ENCODE results near the gene CITED1. TPM values are rescaled to one million over a fixed set of nuclear protein-coding genes. Genes with fewer than 3 reads are reported as not detected.

Gene CITED1
- total RNA-seq, 1 experiment from 2014 or later = 1.8 TPM

DNA sequence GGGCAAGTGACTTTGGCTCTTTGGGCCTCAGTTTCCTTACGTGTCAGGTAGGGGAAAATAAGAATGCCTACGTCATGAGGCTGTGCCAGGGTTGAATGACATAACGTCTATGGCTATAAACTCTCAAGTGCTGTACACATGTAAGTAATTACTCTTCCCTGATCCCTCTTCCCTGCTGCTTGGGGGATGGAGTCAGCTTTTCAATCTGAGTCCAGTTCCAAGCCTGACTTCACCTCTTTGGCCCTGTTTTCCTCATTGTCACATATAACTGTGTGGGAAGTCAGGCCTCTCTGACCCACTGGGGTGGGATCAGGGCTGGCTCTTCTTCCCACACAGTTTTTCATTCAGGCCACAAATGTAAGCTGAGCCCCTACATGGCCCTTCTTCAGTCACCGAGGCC lies 11.4 kb upstream of the CITED1 start:
- BruUV-seq (replicated peaks) = no TSS peak
- TF ChIP-seq EZH2phosphoT487 (IDR thresholded peaks at IDR 0.05; ENCODE audit: borderline replicate concordance, low read length) (no peak), CTCF (conservative IDR thresholded peaks at IDR 0.05; ENCODE audit: low read depth, low read length) (no peak), EZH2 (IDR thresholded peaks at IDR 0.05; ENCODE audit: low read length, unreplicated experiment) (no peak)
- intact Hi-C loops (cut with micrococcal nuclease) = no loop called here
- H3K4me2 ChIP-seq (ENCODE audit: low read length) = no peak overlapping the region
- H3K9ac ChIP-seq (ENCODE audit: low read length) = no peak overlapping the region
- H3K36me3 ChIP-seq (ENCODE audit: low read depth, low read length) = no peaks in the 10 kb centered on the region
- POLR2A ChIA-PET (ENCODE audit: unreplicated experiment) = no interaction called here
- no peak for DNase-seq
- no peak overlapping the region for H2AFZ ChIP-seq (ENCODE audit: low read length)
- CTCF ChIA-PET = no interaction called here
- H4K20me1 ChIP-seq (ENCODE audit: low read length) = no peaks in the 10 kb centered on the region
- H3F3A ChIP-seq (ENCODE audit: low read length, unreplicated experiment) = no peaks in the 10 kb centered on the region
- no peaks in the 10 kb centered on the region for H3K79me2 ChIP-seq (ENCODE audit: low read length)
- no peaks in the 10 kb centered on the region for H3K9me2 ChIP-seq (replicated peaks; ENCODE audit: low read length)
- ATAC-seq = no peak
- H3K27me3 ChIP-seq (ENCODE audit: low read length) = no peaks in the 10 kb centered on the region
- no peaks in the 10 kb centered on the region for H3K4me1 ChIP-seq (ENCODE audit: insufficient read depth, low read length)
- no peak overlapping the region for H3K27ac ChIP-seq (ENCODE audit: low read length)
- H3K9me3 ChIP-seq (ENCODE audit: low read length) = no peaks in the 10 kb centered on the region
- H3K4me3 ChIP-seq (ENCODE audit: low read length) = no peak overlapping the region

DNA sequence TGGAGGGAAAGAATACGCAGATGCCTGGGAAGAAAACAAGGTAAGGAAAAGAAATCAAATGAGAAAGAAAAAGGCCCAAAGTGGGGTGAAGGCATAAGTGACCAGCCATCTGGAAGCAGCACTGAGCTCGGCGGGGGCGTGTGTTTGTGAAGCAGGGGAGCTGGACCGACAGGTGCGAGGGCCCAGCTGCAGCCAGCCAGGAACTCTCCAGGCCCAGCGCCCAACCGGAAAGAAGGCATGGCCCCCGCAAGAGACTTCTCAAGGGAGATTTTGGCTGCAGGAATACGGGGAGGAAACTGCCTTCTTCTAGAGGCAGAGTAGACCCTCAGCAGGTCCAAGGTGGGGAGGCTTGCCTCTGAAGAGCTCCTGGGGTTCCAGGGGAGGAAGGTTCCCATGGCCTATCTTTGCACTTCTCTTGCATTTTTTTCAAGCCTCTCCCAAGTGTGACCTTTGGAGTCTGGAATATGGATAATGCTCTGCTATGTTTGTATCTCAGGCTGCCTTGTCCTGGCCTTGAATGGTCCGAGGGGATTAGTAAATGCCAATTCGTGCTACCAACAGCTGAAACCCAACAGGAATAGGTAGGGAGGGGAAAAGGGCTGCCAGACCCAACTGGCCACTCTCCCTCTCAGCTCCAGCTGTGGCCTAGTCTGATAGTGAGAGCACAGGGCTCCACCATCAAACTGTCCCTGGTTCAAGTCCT lies 10.8 kb upstream of the CITED1 start:
- intact Hi-C loops (cut with micrococcal nuclease) = no loop called here
- no peak overlapping the region for H3K4me3 ChIP-seq (ENCODE audit: low read length)
- H3K36me3 ChIP-seq (ENCODE audit: low read depth, low read length) = no peaks in the 10 kb centered on the region
- BruUV-seq (replicated peaks) = no TSS peak
- no peaks in the 10 kb centered on the region for H4K20me1 ChIP-seq (ENCODE audit: low read length)
- no peaks in the 10 kb centered on the region for H3K9me2 ChIP-seq (replicated peaks; ENCODE audit: low read length)
- H3K4me1 ChIP-seq (ENCODE audit: insufficient read depth, low read length) = no peaks in the 10 kb centered on the region
- no peaks in the 10 kb centered on the region for H3K27me3 ChIP-seq (ENCODE audit: low read length)
- DNase-seq = no peak
- H3F3A ChIP-seq (ENCODE audit: low read length, unreplicated experiment) = no peaks in the 10 kb centered on the region
- no peak overlapping the region for H3K27ac ChIP-seq (ENCODE audit: low read length)
- ChIA-PET POLR2A (ENCODE audit: unreplicated experiment) (no interaction called here), CTCF (no interaction called here)
- no peak for TF ChIP-seq CTCF (conservative IDR thresholded peaks at IDR 0.05; ENCODE audit: low read depth, low read length)
- TF ChIP-seq EZH2 (IDR thresholded peaks at IDR 0.05; ENCODE audit: low read length, unreplicated experiment) = no peak
- no peak for TF ChIP-seq EZH2phosphoT487 (IDR thresholded peaks at IDR 0.05; ENCODE audit: borderline replicate concordance, low read length)
- no peak overlapping the region for H3K4me2 ChIP-seq (ENCODE audit: low read length)
- H3K79me2 ChIP-seq (ENCODE audit: low read length) = no peaks in the 10 kb centered on the region
- no peak for ATAC-seq
- no peak overlapping the region for H2AFZ ChIP-seq (ENCODE audit: low read length)
- no peaks in the 10 kb centered on the region for H3K9me3 ChIP-seq (ENCODE audit: low read length)
- no peak overlapping the region for H3K9ac ChIP-seq (ENCODE audit: low read length)

DNA sequence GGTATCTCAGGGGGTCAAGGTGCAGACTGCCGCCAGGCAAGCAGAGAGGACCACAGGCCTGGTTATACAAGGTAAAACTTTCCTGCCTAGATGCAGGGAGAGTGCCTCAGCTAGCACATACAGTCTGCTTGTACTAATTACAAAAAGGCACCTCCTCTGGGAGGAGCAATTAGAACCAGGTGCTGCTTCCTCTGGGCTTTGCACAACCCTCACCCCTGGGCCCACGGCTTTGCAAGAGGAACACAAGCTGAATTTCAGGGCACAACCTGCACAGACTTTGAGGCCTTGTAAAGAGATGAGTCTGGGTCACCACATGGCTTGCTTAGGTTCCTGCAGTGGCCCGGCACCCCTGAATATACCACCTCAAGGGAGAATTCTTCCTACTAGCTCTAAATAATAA lies 9.2 kb upstream of the CITED1 start:
- no peaks in the 10 kb centered on the region for H3K27me3 ChIP-seq (ENCODE audit: low read length)
- H2AFZ ChIP-seq (ENCODE audit: low read length) = no peak overlapping the region
- H3K9me3 ChIP-seq (ENCODE audit: low read length) = no peaks in the 10 kb centered on the region
- H3K27ac ChIP-seq (ENCODE audit: low read length) = no peak overlapping the region
- BruUV-seq (replicated peaks) = no TSS peak
- intact Hi-C loops (cut with micrococcal nuclease) = no loop called here
- H3K36me3 ChIP-seq (ENCODE audit: low read depth, low read length) = no peaks in the 10 kb centered on the region
- no peak for TF ChIP-seq EZH2phosphoT487 (IDR thresholded peaks at IDR 0.05; ENCODE audit: borderline replicate concordance, low read length)
- TF ChIP-seq CTCF (conservative IDR thresholded peaks at IDR 0.05; ENCODE audit: low read depth, low read length) = no peak
- TF ChIP-seq EZH2 (IDR thresholded peaks at IDR 0.05; ENCODE audit: low read length, unreplicated experiment) = no peak
- ATAC-seq = no peak
- no peaks in the 10 kb centered on the region for H3K79me2 ChIP-seq (ENCODE audit: low read length)
- H3K9me2 ChIP-seq (replicated peaks; ENCODE audit: low read length) = no peaks in the 10 kb centered on the region
- POLR2A ChIA-PET (ENCODE audit: unreplicated experiment) = no interaction called here
- H3K4me3 ChIP-seq (ENCODE audit: low read length) = no peak overlapping the region
- DNase-seq = no peak
- CTCF ChIA-PET = no interaction called here
- no peaks in the 10 kb centered on the region for H4K20me1 ChIP-seq (ENCODE audit: low read length)
- no peak overlapping the region for H3K4me2 ChIP-seq (ENCODE audit: low read length)
- H3K9ac ChIP-seq (ENCODE audit: low read length) = no peak overlapping the region
- no peaks in the 10 kb centered on the region for H3K4me1 ChIP-seq (ENCODE audit: insufficient read depth, low read length)
- no peaks in the 10 kb centered on the region for H3F3A ChIP-seq (ENCODE audit: low read length, unreplicated experiment)

Data from PC-3 (cell line).